ENCODE measurements around the gene CHRNA10.

- TF ChIP-seq SUZ12 (IDR thresholded peaks at IDR 0.05; ENCODE audit: extremely low read depth, insufficient read depth, insufficient read length) (no peak), ZNF274 (IDR thresholded peaks at IDR 0.05; ENCODE audit: low read depth, low read length) (no peak)
These were observed 35.4 kb downstream of the CHRNA10 start for GRCh38 chr11:3635641-3636375.

Data from NT2/D1 (cell line).